A549 (cell line): ENCODE measurements around the gene CKAP2L.

Experiments
- CHD2 ChIP-seq: fragments of 150-350 bp; IDR thresholded peaks from 2 replicates; pipeline ENCODE4 v1.6.1; 2014; ENCODE audit warnings: low read length; ENCODE audit not compliant: partially characterized antibody
- CTCF ChIP-seq: fragments of >200 bp; sonication (Bioruptor Twin); formaldehyde crosslinking; IDR thresholded peaks from 3 replicates; pipeline ENCODE4 v1.5.1; 2016
- EP300 ChIP-seq, 2 experiments: fragments of >200 bp; sonication (Bioruptor Twin); formaldehyde crosslinking; IDR thresholded peaks; 2 replicates in 1 of 2; 3 replicates in 1 of 2; pipeline ENCODE4 v1.6.1; 2016 to 2017
- JUNB ChIP-seq: fragments of >200 bp; sonication (Bioruptor Twin); formaldehyde crosslinking; IDR thresholded peaks from 2 replicates; pipeline ENCODE4 v1.6.1; 2016
- PHF8 ChIP-seq: fragments of 200-600 bp; sonication (generic); IDR thresholded peaks from 2 replicates; pipeline ENCODE4 v1.6.1; 2016; ENCODE audit warnings: low read depth, mild to moderate bottlenecking, antibody characterized with exemption, moderate library complexity, borderline replicate concordance
- POLR2A ChIP-seq: IDR thresholded peaks from 2 replicates; pipeline ENCODE4 v1.6.1; 2012; ENCODE audit warnings: mild to moderate bottlenecking, low read length
- RARB ChIP-seq: fragments of 250-450 bp; sonication (Bioruptor Pico); IDR thresholded peaks from 2 replicates; pipeline ENCODE4 v1.8.0; 2021; ENCODE audit warnings: mild to moderate bottlenecking, moderate library complexity
- RCOR1 ChIP-seq: fragments of 150-350 bp; IDR thresholded peaks from 2 replicates; pipeline ENCODE4 v1.6.1; 2014; ENCODE audit warnings: antibody characterized with exemption, low read length, low read depth
- TP53 ChIP-seq: fragments of 250-450 bp; sonication (Bioruptor Pico); IDR thresholded peaks from 2 replicates; pipeline ENCODE4 v1.5.0; 2021; ENCODE audit warnings: mild to moderate bottlenecking, moderate library complexity
- USF2 ChIP-seq: fragments of 450-650 bp; IDR thresholded peaks from 2 replicates; pipeline ENCODE4 v1.6.1; 2014; ENCODE audit warnings: antibody characterized with exemption

GRCh38 chr2:112751451-112752197 is 12.8 kb downstream of the CKAP2L start:
- TF ChIP-seq CTCF (no peak), RARB (CRISPR knock-in tag) (no peak), TP53 (no peak), RCOR1 (no peak), EP300 (IDR thresholded peaks at IDR 0.05) (no peak), POLR2A (no peak), USF2 (no peak), CHD2 (no peak), PHF8 (no peak), JUNB (no peak)
